Activated CD4-positive, alpha-beta T cell treated with anti-CD3 and anti-CD28 coated beads, Interleukin-2, Interleukin-6, amounts not matched to agents 100 ng/mL and 50 ng/mL, durations not matched to agents 16 hours and 8 hours (primary cell): ENCODE results near the gene HOXA3.
A peak's percentile ranks its signal among the peaks of the same experiment; 100 is the strongest.

ENCODE experiments used
- DNase-seq: peaks from one replicate; pipeline ENCODE4 v3.0.0-alpha.2; 2020

The HOXA3 gene

GRCh38 chr7:27177795-27178320, 25.5 kb upstream of the HOXA3 start:
- DNase-seq = no peak

- no peak for DNase-seq
These were observed 24.8 kb upstream of the HOXA3 start for GRCh38 chr7:27176962-27177794.

GRCh38 chr7:27176524-27176845, 24.1 kb upstream of the HOXA3 start:
- DNase-seq = no peak

GRCh38 chr7:27175626-27176523, 23.5 kb upstream of the HOXA3 start:
- DNase-seq = no peak

- DNase-seq = no peak
These were observed 22.7 kb upstream of the HOXA3 start for GRCh38 chr7:27174874-27175625.

GRCh38 chr7:27173956-27174873, 21.8 kb upstream of the HOXA3 start, which contains the start of gene HOXA10:
HOXA10 (minus strand) TSS chr7:27174320; CDS start chr7:27174306, 14 bp downstream.
- no peak for DNase-seq

DNA sequence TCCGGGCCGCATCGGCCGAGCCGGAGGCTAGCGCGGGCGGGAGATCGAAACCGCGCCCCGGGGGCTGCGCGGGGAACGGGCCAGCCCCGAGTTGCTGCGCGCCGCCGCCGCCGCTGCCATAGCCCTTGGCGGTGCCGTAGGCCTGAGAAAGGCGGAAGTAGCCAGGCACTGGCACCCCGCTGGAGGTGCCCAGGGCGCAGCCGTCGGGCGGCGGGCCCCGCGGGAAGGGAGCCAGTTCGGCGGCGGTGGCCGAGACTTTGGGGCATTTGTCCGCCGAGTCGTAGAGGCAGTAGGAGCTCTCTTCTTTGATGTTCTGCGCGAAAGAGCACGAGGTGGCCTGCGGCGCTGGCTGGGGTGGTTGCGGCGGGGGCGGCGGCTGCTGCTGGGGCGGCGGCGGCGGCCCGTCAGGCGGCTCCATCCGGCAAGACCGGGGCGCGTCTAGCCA, 21.1 kb upstream of the HOXA3 start:
- no peak for DNase-seq

DNA sequence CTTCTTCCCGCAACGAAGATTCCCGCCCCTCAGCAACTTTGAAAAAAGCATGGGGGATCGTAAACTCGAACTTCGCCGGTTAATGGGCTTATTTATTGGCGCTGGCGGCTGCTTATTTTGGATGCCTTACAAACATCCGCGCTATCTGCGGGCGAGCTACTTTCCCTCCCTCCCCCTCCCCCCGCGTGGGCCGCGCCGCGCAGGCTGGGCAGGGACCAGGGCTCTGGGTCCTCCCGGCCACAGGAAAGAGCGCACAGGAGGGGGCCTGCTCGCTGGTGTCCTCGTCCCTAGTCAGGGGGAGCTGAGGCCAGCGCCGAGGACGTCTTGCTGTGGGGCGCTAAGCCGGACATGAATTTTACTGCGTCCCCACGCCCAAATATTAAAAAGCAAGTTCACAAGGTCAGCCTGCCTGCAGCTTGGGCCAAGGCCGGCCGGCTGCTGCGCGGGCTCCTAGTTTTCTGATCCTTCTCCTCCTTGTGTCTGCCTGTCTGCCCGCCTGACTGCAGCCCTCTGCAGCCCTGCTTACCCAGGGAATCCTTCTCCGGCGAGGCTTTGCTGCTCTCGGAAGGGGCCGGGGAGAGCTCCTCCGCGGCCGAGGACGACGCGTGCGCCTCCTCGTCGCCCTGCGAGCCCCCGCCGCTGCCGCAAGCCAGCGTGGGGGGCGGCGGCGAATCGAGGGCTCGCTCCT, 20.6 kb upstream of the HOXA3 start:
- DNase-seq = no peak

GRCh38 chr7:27172315-27172774, 20.0 kb upstream of the HOXA3 start:
- DNase-seq = no peak

DNA sequence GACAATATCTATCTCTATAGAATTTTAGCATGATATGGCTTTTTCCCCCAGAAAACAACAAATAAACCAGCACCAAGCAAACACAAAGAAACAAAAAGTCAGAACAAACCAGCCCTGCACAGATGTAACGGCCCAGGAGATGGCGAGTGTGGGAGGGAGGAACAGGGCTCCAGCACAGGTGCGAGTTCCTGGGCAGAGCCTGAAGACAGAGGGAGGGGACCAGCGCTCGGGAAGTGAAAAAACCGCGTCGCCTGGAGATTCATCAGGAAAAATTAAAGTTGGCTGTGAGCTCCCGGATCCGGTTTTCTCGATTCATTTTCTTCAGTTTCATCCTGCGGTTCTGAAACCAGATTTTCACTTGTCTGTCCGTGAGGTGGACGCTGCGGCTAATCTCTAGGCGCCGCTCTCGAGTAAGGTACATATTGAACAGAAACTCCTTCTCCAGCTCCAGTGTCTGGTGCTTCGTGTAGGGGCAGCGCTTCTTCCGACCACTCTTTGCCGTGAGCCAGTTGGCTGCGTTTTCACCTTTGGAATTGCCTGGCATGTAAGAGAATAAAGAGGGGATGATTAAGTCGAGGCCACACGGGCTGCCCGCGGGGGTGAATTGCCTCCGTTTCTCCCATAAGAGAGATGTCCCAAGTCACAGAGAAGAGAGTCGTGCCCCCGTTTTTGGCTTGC, 19.4 kb upstream of the HOXA3 start:
- no peak for DNase-seq

DNA sequence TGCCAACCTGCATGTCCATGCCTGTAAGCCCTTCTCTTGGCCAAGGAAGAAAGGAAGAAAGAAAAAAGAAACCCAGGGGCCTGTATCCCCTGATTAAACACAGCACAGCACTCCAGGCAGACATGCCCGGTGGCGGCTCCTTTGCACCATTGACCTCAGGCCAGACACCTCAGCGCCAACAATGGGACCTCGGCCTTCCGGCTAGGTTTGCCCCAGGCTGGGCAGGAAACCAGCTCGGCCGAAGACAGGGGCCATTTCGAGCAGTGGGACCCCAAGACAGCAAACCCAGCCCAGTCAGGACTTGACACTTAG, 18.9 kb upstream of the HOXA3 start:
- no peak for DNase-seq

DNA sequence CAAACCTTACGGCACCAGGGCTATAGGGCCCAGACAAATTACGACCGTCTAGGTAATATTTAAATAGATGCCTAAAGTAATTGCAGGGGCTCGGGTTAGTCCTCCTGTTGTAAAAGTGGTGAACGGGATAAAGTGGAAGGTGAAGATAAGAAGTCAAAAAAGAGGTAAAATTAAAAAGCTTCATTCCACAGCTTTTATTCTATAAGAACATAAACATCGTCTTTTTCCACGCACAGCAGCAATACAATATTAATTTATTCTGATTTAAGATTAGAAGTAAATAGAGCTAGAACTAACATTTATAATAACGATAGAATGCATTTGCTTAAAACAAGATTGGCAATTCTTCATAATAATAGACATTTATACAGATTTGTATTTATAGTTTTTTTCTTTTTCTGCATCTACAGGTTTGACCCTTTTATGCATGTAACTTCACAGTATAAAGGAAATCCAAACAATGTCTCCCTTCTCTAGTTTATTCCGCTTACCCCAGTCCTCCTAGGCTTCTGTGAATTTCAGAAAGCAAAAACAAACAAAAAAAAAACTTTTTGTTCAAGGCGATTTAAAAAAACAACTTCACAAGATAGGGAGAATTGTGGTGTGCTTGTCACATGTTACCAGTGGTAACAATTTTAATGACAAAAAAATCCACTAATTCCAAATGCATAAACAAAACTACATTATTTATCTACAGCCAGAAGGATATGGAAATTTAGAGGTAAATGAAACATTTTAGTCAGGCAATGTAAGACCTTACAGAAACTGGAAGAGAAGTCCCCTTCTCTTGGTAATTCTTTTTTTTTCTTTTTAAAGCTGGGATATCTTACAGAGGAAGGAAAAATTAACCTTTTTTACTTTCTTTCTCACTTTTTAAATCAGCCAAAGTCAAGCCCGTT, 18.3 kb upstream of the HOXA3 start:
- DNase-seq = no peak

GRCh38 chr7:27169658-27170425, 17.5 kb upstream of the HOXA3 start:
- no peak for DNase-seq

- DNase-seq = peak; percentile 36
These were observed 16.0 kb upstream of the HOXA3 start for GRCh38 chr7:27168265-27168947.

DNA sequence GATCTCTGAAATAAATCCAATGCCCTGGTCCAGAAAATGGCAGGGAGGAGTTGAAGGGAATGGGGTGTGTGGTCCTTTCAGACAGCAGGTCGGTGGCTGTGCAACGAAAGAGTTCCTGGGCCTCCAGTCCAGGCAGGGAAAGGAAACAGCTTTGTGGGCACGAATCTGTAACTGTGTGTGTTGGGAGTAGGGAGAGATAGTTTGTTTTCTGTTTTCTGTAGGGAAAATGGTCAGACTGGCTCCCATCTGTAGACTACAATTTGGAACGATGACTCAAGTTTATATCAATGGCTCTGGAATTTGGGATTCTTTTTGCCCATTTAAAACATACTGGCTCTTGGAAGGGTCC, 15.5 kb upstream of the HOXA3 start:
- no peak for DNase-seq

GRCh38 chr7:27166531-27167505, 14.4 kb upstream of the HOXA3 start:
- no peak for DNase-seq

GRCh38 chr7:27165996-27166530, 13.7 kb upstream of the HOXA3 start:
- no peak for DNase-seq
